NCI-H2171 (cell line): Measurements from ENCODE around the gene GALNT14.
A peak's percentile ranks its signal among the peaks of the same experiment; 100 is the strongest.

Experiments
- DNase-seq: peaks from one replicate; lab custom pipeline; 2025; lab: John Stamatoyannopoulos, UW

Gene GALNT14

DNA sequence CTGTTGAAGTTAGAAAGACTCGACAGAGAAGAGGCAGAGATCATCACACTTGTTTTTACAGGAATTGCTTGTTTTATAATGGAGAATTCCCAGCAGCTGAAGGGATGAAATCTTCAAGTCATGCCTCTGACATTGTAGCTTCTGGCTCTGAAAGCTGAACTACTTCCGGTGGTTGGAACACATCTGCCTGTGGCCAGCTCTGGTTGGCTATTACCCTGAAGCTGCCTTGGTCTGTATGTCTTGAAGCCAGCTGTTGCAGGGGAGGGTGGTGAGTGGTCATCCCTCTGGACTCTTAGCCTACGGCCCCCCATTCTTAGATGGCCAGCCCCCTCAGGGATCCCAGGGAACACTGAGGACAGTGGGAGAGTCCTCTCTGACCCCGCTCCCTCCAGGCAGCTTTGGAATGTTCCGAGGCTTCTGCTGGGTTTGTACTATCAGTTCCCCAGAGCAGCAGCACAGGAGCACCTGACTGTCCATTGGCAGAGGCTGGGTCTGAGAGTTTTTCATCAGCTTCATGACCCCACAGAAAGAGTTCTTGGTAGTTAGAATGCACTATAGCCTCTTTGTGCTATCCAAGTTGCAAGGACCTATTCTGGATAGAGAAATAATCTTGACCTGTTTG, 243.6 kb downstream of the GALNT14 start:
- DNase-seq = no peak

- DNase-seq = no peak
These were observed 249.3 kb downstream of the GALNT14 start for GRCh38 chr2:30888852-30889409.

DNA sequence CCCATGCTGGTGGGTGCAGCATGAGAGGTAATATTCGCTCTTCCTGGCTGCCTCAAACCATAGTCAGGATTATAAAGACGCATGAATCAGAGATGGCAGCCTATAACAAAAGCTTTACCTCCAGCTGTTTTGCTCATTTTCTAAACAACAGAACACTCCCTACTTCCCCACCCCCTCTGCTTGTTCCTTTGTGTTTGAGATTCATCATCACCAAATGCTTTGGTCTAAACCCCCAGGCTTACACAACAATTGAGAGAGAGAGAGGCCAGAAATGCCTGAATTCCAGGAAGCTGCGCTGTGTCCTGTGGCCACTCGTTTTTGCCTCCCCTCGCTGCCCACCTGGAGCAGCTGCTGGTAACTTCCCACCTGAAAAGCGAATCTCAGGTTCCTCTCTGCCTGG, 252.2 kb downstream of the GALNT14 start:
- no peak for DNase-seq

GRCh38 chr2:30883822-30884221, 254.4 kb downstream of the GALNT14 start:
- no peak for DNase-seq

- DNase-seq = no peak
These were observed 255.1 kb downstream of the GALNT14 start for GRCh38 chr2:30883184-30883583.

GRCh38 chr2:30880516-30880915, 257.7 kb downstream of the GALNT14 start:
- DNase-seq = no peak

GRCh38 chr2:30877833-30878232, 260.4 kb downstream of the GALNT14 start:
- no peak for DNase-seq

DNA sequence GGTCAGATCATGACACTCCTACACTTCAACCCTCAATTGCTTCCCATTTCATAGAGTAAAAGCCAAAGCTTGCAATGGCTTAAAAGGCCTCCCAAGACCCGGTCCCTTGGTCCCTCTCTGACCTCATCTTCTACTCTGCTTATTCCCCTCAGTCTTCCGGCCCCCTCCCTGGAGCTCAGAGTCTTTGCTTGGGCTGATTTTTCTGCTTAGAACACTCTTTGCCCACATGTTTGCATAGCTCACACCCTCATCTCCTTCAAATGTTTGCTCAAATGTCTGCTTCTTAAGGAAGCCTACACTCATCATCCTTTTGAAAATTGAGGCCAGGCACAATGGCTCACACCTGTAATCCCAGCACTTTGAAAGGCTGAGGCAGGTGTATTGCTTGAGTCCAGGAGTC, 265.4 kb downstream of the GALNT14 start:
- no peak for DNase-seq

DNA sequence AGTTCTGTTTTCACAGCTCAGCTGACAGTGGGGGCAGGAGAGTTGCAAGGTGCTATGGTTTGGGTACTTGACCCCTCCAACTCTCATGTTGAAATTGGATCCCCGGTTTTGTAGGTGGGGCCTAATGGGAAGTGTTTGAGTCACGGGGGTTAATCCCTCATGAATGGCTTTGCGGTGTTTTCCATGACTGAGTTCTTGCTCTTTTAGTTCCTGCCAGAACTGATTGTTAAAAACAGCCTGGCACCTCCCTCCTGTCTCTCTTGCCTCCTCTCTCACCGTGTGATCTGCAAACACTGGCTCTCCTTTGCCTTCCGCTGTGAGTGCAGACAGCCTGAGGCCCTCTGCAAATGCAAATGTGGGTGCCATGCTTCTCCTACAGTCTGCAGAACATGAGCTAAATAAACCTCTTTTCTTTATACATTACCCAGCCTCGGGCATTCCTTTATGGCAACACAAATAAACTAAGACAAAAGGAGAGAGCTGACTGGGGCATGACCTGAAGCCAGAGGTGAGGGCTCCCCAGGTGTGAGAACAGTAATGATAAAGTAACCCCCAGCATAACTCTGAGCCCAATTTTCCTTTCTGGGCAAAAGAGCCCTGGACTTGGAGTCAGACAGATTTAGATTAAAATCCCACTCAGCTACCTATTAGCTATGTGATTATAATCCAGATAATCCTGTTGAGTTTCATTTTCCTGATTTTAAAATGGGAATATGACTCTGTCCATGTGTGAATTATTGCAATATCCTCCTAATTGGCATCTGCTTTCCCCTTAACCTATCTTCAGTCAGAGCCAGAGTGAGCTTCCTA, 266.1 kb downstream of the GALNT14 start:
- no peak for DNase-seq

- no peak for DNase-seq
These were observed 266.8 kb downstream of the GALNT14 start for GRCh38 chr2:30871440-30871839.

DNA sequence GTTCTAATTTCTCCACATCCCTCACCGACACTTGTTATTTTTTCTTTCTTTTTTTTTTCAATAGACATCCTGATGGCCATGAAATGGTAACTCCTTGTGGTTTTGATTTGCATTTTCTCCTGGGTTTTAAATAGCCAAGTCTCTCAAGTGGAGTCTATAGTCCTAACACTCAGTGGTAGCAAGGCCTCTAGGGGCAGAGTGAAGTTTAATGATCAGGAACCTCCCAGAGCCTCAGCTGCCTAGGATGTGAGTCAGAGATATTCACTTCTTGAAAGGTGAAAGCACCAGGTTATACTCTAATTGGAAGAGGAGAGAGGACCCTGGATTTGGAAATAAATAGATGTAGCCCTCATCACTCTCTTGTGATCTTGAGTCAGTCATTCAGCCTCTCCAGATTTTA, 268.3 kb downstream of the GALNT14 start:
- DNase-seq = no peak

GRCh38 chr2:30867385-30867784, 270.9 kb downstream of the GALNT14 start:
- DNase-seq = no peak

- DNase-seq = no peak
These were observed 271.3 kb downstream of the GALNT14 start for GRCh38 chr2:30866974-30867373.

DNA sequence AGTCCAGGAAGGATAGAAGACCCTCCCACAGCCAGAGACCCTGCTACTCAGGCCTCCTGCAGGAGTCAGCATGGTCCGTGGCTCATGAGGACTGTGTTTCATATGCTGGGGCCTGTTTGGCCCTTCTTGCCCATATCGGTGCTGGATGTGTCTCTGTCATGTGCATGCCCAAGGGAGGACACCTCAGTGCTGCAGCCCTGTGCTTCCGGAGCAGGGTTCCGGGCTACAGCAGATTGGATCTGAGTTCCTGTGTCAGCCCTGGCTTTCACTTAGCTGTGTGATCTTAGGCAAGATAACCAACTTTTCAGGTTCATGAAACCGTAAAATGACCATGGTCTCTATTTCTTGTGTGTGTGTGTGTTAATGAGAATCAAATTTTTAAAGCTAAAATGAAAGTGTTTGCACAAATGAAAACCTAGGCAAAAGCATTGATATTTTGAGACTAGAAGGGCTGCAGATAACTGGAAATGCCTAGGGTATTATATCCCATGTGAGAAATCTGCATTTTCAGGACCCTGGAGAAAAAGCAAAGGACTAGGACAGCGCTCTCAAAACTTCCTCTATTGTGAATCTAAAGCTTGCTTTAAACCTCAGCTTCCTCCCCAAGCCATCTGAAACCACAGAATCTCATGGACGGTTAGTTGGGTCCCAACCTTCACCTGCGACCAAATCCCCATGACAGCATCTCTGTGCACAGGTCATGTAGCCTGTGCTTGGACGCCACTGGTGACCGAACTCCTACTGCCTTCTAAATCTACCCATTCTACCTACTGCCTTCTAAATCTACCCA, 272.2 kb downstream of the GALNT14 start:
- DNase-seq = no peak

- DNase-seq = no peak
These were observed 273.0 kb downstream of the GALNT14 start for GRCh38 chr2:30865243-30865642.

- DNase-seq = peak; percentile 30
These were observed 276.1 kb downstream of the GALNT14 start for GRCh38 chr2:30862054-30862651.

GRCh38 chr2:30860726-30861125, 277.5 kb downstream of the GALNT14 start:
- no peak for DNase-seq
